HG03095 (cell line): ENCODE data around the gene GPD1L.
"Not testable (repeated sequence)": the region's sequence is repeated elsewhere in the genome, so short reads cannot be mapped to it uniquely, and the experiment has no call there.

Source experiments
- ATAC-seq: cut with Tn5 transposase; IDR thresholded peaks from one replicate; pipeline ENCODE4 v1.9.1; 2021; ENCODE audit warnings: moderate library complexity; ENCODE audit not compliant: unreplicated experiment

GPD1L gene

GRCh38 chr3:32180141-32180784 is 73.8 kb downstream of the GPD1L start:
- ATAC-seq = no peak

- ATAC-seq = no peak
These were observed 74.9 kb downstream of the GPD1L start for GRCh38 chr3:32181365-32181764.

- no peak for ATAC-seq
These were observed 75.4 kb downstream of the GPD1L start for GRCh38 chr3:32181796-32182195.

GRCh38 chr3:32184187-32184730 is 77.8 kb downstream of the GPD1L start:
- ATAC-seq = no peak

GRCh38 chr3:32186097-32186496 is 79.7 kb downstream of the GPD1L start:
- no peak for ATAC-seq

GRCh38 chr3:32186876-32187275 is 80.5 kb downstream of the GPD1L start:
- ATAC-seq = no peak

GRCh38 chr3:32189693-32190092 is 83.3 kb downstream of the GPD1L start:
- no peak for ATAC-seq

- ATAC-seq = not testable (repeated sequence)
These were observed 84.1 kb downstream of the GPD1L start for GRCh38 chr3:32190556-32190955.

GRCh38 chr3:32193101-32193500 is 86.7 kb downstream of the GPD1L start:
- no peak for ATAC-seq

- no peak for ATAC-seq
These were observed 88.2 kb downstream of the GPD1L start for GRCh38 chr3:32194653-32195052.

- no peak for ATAC-seq
These were observed 89.6 kb downstream of the GPD1L start for GRCh38 chr3:32195995-32196540.

GRCh38 chr3:32197991-32198390 is 91.6 kb downstream of the GPD1L start:
- ATAC-seq = no peak

- no peak for ATAC-seq
These were observed 92.3 kb downstream of the GPD1L start for GRCh38 chr3:32198714-32199113.

- no peak for ATAC-seq
These were observed 94.1 kb downstream of the GPD1L start for GRCh38 chr3:32200490-32200889.

- no peak for ATAC-seq
These were observed 94.8 kb downstream of the GPD1L start for GRCh38 chr3:32200992-32201758.

- no peak for ATAC-seq
These were observed 96.1 kb downstream of the GPD1L start for GRCh38 chr3:32202496-32202895.

GRCh38 chr3:32203854-32204253 is 97.4 kb downstream of the GPD1L start:
- no peak for ATAC-seq

- no peak for ATAC-seq
These were observed 102.0 kb downstream of the GPD1L start for GRCh38 chr3:32208447-32208846.

- no peak for ATAC-seq
These were observed 108.8 kb downstream of the GPD1L start for GRCh38 chr3:32215185-32215584.

- no peak for ATAC-seq
These were observed 109.9 kb downstream of the GPD1L start for GRCh38 chr3:32216172-32216783.

GRCh38 chr3:32217339-32217738 is 110.9 kb downstream of the GPD1L start:
- no peak for ATAC-seq
